H1 (cell line): ENCODE results near the gene SRSF9. TPM values are rescaled to one million over a fixed set of nuclear protein-coding genes. Genes with fewer than 3 reads are reported as not detected.

Experiments
- CTCF ChIA-PET: fragments of 300-600 bp; sonication (Branson Sonifier 250); formaldehyde crosslinking; loops from one replicate; lab custom pipeline; 2021; ENCODE audit not compliant: partially characterized antibody; lab: Charles Lee
- POLR2A ChIA-PET: fragments of 300-600 bp; sonication (Branson Sonifier 250); formaldehyde crosslinking; loops from one replicate; lab custom pipeline; 2021; ENCODE audit warnings: inconsistent platforms; ENCODE audit not compliant: partially characterized antibody; lab: Charles Lee
- DNase-seq, 2 experiments: peaks; one replicate each; pipeline versions ENCODE4 v3.0.0 to v3.0.0-alpha.2; 2010 to 2022; ENCODE audit warnings: low spot score in 2 of 2, low read depth in 1 of 2, mixed read lengths in 1 of 2
- FAIRE-seq: peaks from 2 replicates; lab custom pipeline; 2011; peaks lifted over from hg19 to GRCh38; lab: Jason Lieb, UNC
- H2AFZ ChIP-seq: 2 replicates; pipeline ENCODE4 v1.8.1; 2012; ENCODE audit warnings: low read length, inconsistent platforms
- H2AK5ac ChIP-seq: 2 replicates; pipeline ENCODE4 v1.6.1; 2013; ENCODE audit warnings: low read depth, low read length
- H2BK120ac ChIP-seq: replicated peaks from 2 replicates; pipeline ENCODE3; 2013; ENCODE audit warnings: low read depth, low read length, inconsistent platforms
- H2BK12ac ChIP-seq: 2 replicates; pipeline ENCODE4 v1.6.1; 2013; ENCODE audit warnings: low read depth, low read length
- H2BK15ac ChIP-seq: 2 replicates; pipeline ENCODE4 v1.6.1; 2013; ENCODE audit warnings: low read length
- H2BK20ac ChIP-seq: 2 replicates; pipeline ENCODE4 v1.6.1; 2013; ENCODE audit warnings: low read length
- H2BK5ac ChIP-seq: 2 replicates; pipeline ENCODE4 v1.6.1; 2013; ENCODE audit warnings: low read depth, low read length
- H3K14ac ChIP-seq: 2 replicates; pipeline ENCODE4 v1.6.1; 2013; ENCODE audit warnings: inconsistent platforms; ENCODE audit not compliant: insufficient read length
- H3K18ac ChIP-seq: 2 replicates; pipeline ENCODE4 v1.6.1; 2013; ENCODE audit warnings: low read length; ENCODE audit errors: extremely low read depth
- H3K23ac ChIP-seq: 2 replicates; pipeline ENCODE4 v1.6.1; 2013; ENCODE audit warnings: inconsistent platforms; ENCODE audit not compliant: insufficient read length
- H3K23me2 ChIP-seq: 2 replicates; pipeline ENCODE4 v1.6.1; 2013; ENCODE audit warnings: low read depth, low read length
- H3K27ac ChIP-seq: 2 replicates; pipeline ENCODE4 v1.6.1; 2011; ENCODE audit warnings: low read depth, low read length, inconsistent platforms
- H3K27me3 ChIP-seq, 4 experiments: replicated peaks in 1 of 4; 1 replicate in 1 of 4; 2 replicates in 3 of 4; pipeline versions ENCODE4 v1.6.1 to v1.8.1; 2011 to 2013; ENCODE audit warnings: low read length in 3 of 4, mild to moderate bottlenecking in 3 of 4, inconsistent platforms in 2 of 4, mixed read lengths in 2 of 4, moderate library complexity in 1 of 4; ENCODE audit not compliant: control insufficient read depth in 3 of 4, insufficient read depth in 3 of 4; ENCODE audit errors: extremely low read depth in 1 of 4
- H3K36me3 ChIP-seq, 4 experiments: 2 replicates each; pipeline versions ENCODE4 v1.6.1 to v1.8.1; 2011 to 2013; ENCODE audit warnings: mild to moderate bottlenecking in 4 of 4, low read length in 3 of 4, moderate library complexity in 2 of 4, control low read depth in 1 of 4, inconsistent platforms in 1 of 4; ENCODE audit not compliant: insufficient read depth in 4 of 4, control insufficient read depth in 2 of 4
- H3K4ac ChIP-seq: replicated peaks from 2 replicates; pipeline ENCODE3; 2013; ENCODE audit warnings: low read length, low read depth, mixed read lengths, inconsistent platforms; ENCODE audit not compliant: insufficient read length
- H3K4me1 ChIP-seq, 4 experiments: replicated peaks in 1 of 4; 1 replicate in 1 of 4; 2 replicates in 3 of 4; pipeline versions ENCODE4 v1.6.1 to v1.8.1; 2011 to 2013; ENCODE audit warnings: low read length in 3 of 4, inconsistent platforms in 2 of 4, mixed read lengths in 1 of 4; ENCODE audit not compliant: insufficient read depth in 4 of 4, control insufficient read depth in 3 of 4
- H3K4me2 ChIP-seq, 2 experiments: 2 replicates each; pipeline versions ENCODE4 v1.6.1 to v1.8.1; 2011 to 2013; ENCODE audit warnings: low read depth in 2 of 2, low read length in 2 of 2, control low read depth in 1 of 2, inconsistent platforms in 1 of 2, mild to moderate bottlenecking in 1 of 2; ENCODE audit not compliant: insufficient read depth in 1 of 2
- H3K4me3 ChIP-seq, 4 experiments: fragments of 200-600, 300-600 bp in 1 of 4; sonication (generic), shearing (Covaris generic), sonication (Bioruptor Twin) in 1 of 4; 2 replicates each; pipeline versions ENCODE4 v1.5.1 to v1.8.1; 2011 to 2016; ENCODE audit warnings: low read length in 4 of 4, low read depth in 3 of 4, control low read depth in 2 of 4, inconsistent platforms in 2 of 4, mild to moderate bottlenecking in 2 of 4, mixed read lengths in 1 of 4, moderate library complexity in 1 of 4; ENCODE audit not compliant: insufficient read depth in 2 of 4; ENCODE audit errors: extremely low read depth in 1 of 4
- H3K56ac ChIP-seq: replicated peaks from 2 replicates; pipeline ENCODE3; 2013; ENCODE audit warnings: low read depth, mild to moderate bottlenecking, mixed read lengths, low read length, inconsistent platforms; ENCODE audit not compliant: insufficient read length
- H3K79me1 ChIP-seq: 2 replicates; pipeline ENCODE4 v1.6.1; 2013; ENCODE audit warnings: low read depth, low read length, control low read depth
- H3K79me2 ChIP-seq, 2 experiments: 2 replicates each; pipeline versions ENCODE4 v1.6.1 to v1.8.1; 2012 to 2013; ENCODE audit warnings: low read length in 2 of 2, mild to moderate bottlenecking in 2 of 2, inconsistent platforms in 1 of 2; ENCODE audit not compliant: insufficient read depth in 2 of 2, control insufficient read depth in 1 of 2
- H3K9ac ChIP-seq, 4 experiments: replicated peaks in 1 of 4; 1 replicate in 1 of 4; 2 replicates in 3 of 4; pipeline versions ENCODE4 v1.6.1 to v1.8.1; 2011 to 2013; ENCODE audit warnings: low read depth in 3 of 4, low read length in 3 of 4, control low read depth in 2 of 4, mild to moderate bottlenecking in 2 of 4, moderate library complexity in 2 of 4, inconsistent platforms in 1 of 4; ENCODE audit errors: extremely low read depth in 1 of 4
- H3K9me3 ChIP-seq, 2 experiments: 2 replicates each; pipeline versions ENCODE4 v1.6.1 to v1.8.1; 2012 to 2013; ENCODE audit warnings: mild to moderate bottlenecking in 2 of 2, moderate library complexity in 2 of 2, control low read depth in 1 of 2, inconsistent platforms in 1 of 2, low read depth in 1 of 2, low read length in 1 of 2, mixed read lengths in 1 of 2; ENCODE audit not compliant: insufficient read depth in 2 of 2
- H4K20me1 ChIP-seq, 2 experiments: replicated peaks in 1 of 2; 2 replicates each; pipeline versions ENCODE3 to v1.8.1; 2011 to 2013; ENCODE audit warnings: inconsistent platforms in 2 of 2, low read length in 2 of 2, mild to moderate bottlenecking in 1 of 2; ENCODE audit not compliant: insufficient read depth in 2 of 2, control insufficient read depth in 1 of 2
- H4K5ac ChIP-seq: 2 replicates; pipeline ENCODE4 v1.6.1; 2013; ENCODE audit warnings: low read length, low read depth, mixed read lengths, inconsistent platforms; ENCODE audit not compliant: insufficient read length
- H4K8ac ChIP-seq: 2 replicates; pipeline ENCODE4 v1.8.0; 2013; ENCODE audit warnings: mild to moderate bottlenecking, moderate library complexity, low read length, inconsistent platforms; ENCODE audit not compliant: insufficient read depth; ENCODE audit errors: extremely low read depth
- H4K91ac ChIP-seq: replicated peaks from 2 replicates; pipeline ENCODE3; 2013; ENCODE audit warnings: low read length, mixed read lengths, inconsistent platforms; ENCODE audit not compliant: insufficient read length
- GTF2F1 ChIP-seq: IDR thresholded peaks from 2 replicates; pipeline ENCODE4 v1.6.1; 2012; ENCODE audit warnings: low read depth, low read length, improper control_type of control experiment, borderline replicate concordance
- WGBS, 2 experiments: shearing (Covaris generic) in 1 of 2; methylation state at CpG; one replicate each; pipeline versions ENCODE4 v1.1.6 to v1.1.7; 2013 to 2015; ENCODE audit warnings: low lambda C conversion rate in 2 of 2, mixed read lengths in 2 of 2, inconsistent platforms in 1 of 2, low coverage in 1 of 2, missing lambda C conversion rate in 1 of 2; ENCODE audit not compliant: insufficient replicate concordance in 2 of 2, insufficient coverage in 1 of 2, insufficient read length in 1 of 2; ENCODE audit errors: extremely low coverage in 1 of 2, missing lambda C conversion rate in 1 of 2; 5-methylcytosine and 5-hydroxymethylcytosine counted together
- polyA plus RNA-seq, 7 experiments: library from polyadenylated mRNA; depleted of rRNA in 3 of 7; stranded (reverse) in 5 of 7; unstranded in 2 of 7; fragments of >200 nt in 5 of 7; fragments of 200-250 nt in 2 of 7; gene quantifications; 1 replicate in 5 of 7; 2 replicates in 1 of 7; 4 replicates in 1 of 7; pipeline versions ENCODE4 v1.2.1 to v1.2.3, GENCODE V29; 2011 to 2013; ENCODE audit warnings: missing spikeins in 2 of 7, mixed read lengths in 2 of 7
- total RNA-seq: library from RNA; stranded (reverse); fragmentation: NEBNext Ultra II Directional; extraction: Animal tissue kit (Norgen Biotek cat#: 25700); gene quantifications from 2 replicates; pipeline ENCODE4 v1.2.1, GENCODE V29; 2021
- TF ChIP-seq, protein P1 (sequence below): IDR thresholded peaks from 2 replicates; pipeline ENCODE4 v1.6.1; 2012; ENCODE audit warnings: low read length, inconsistent platforms

The SRSF9 gene
- total and polyA plus RNA-seq, 2 of the 8 experiments (the other 6 are each of a cell fraction or from before 2014, with no cell fraction given), result 172 to 304 TPM

DNA sequence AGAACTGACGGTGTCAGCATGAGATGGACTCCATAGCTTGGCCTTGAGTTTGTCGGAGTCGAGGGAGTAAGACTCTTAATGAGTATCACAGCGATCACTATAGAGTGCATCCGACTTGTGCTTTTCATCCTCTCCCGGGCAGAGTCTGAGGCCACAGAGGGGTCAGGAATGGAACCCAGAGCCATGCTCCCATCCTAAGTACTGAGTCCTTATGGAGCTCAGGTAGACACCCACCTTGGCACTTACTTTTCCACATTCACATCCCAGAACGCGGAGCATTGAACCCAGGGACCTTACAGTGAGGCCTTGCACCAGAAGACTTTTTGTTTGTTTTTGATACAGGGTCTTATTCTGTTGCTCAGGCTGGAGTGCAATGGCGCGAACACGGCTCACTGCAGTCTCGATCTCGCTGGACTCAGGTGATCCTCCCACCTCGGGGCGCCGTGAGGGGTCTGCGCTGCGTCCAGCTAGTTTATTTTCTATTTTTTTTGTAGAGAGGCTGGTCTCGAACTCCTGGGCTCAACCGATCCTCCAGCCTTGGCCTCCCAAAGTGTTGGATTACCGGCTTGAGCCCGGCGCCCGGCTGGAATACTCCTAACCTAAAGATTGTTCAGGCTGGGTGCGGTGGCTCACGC lies 719 bp upstream of the SRSF9 start:
- Histone ChIP-seq H4K20me1 (peaks cover 10 to 11% of the 10 kb centered on the region in 2 experiments), H3K36me3 (peaks cover 3 to 11% (median 6%) of the 10 kb centered on the region in 4 experiments; a peak in 5 of 8 replicates), H3K79me1 (no peaks in the 10 kb centered on the region), H2BK120ac (no peak overlapping the region), H3K14ac (no peak overlapping the region), H2BK20ac (no peak overlapping the region), H3K27me3 (no peaks in the 10 kb centered on the region), H3K9me3 (no peaks in the 10 kb centered on the region), H2BK15ac (peak overlapping the region; percentile 94; the same call in 1 of the 2 replicates), H3K79me2 (peaks cover 0 to 38% of the 10 kb centered on the region in 2 experiments; a peak in 3 of 4 replicates), H3K9ac (peak overlapping the region in 3 of 4 experiments; percentile 24 to 96 (median 45); a peak in 5 of 7 replicates), H3K23me2 (peaks cover 5% of the 10 kb centered on the region), H3K4ac (no peak overlapping the region), H2BK5ac (peak overlapping the region; percentile 53; the same call in 1 of the 2 replicates), H3K4me2 (peak overlapping the region; percentile 76 to 78), H3K4me3 (peak overlapping the region; percentile 76 to 97 (median 78)), H3K23ac (no peak overlapping the region), H2BK12ac (peak overlapping the region; percentile 61; the same call in 1 of the 2 replicates), H3K4me1 (peaks cover 0 to 5% (median 0%) of the 10 kb centered on the region in 4 experiments; a peak in 2 of 7 replicates), H3K18ac (peak overlapping the region; percentile 91), H4K5ac (no peak overlapping the region), H4K91ac (no peak overlapping the region), H4K8ac (no peak overlapping the region), H3K27ac (no peak overlapping the region), H2AK5ac (no peak overlapping the region), H3K56ac (no peak overlapping the region), H2AFZ (peak overlapping the region; percentile 47; the same call in 1 of the 2 replicates)
- CTCF ChIA-PET, result interaction anchor here (0.7 to 9.0 kb wide), 13 partner anchors 9 to 113 kb away, joined by 3 to 152 read pairs (median 4); partner anchors contain the start of gene DYNLL1
- no peak for TF ChIP-seq GTF2F1
- TF ChIP-seq, protein P1, sequence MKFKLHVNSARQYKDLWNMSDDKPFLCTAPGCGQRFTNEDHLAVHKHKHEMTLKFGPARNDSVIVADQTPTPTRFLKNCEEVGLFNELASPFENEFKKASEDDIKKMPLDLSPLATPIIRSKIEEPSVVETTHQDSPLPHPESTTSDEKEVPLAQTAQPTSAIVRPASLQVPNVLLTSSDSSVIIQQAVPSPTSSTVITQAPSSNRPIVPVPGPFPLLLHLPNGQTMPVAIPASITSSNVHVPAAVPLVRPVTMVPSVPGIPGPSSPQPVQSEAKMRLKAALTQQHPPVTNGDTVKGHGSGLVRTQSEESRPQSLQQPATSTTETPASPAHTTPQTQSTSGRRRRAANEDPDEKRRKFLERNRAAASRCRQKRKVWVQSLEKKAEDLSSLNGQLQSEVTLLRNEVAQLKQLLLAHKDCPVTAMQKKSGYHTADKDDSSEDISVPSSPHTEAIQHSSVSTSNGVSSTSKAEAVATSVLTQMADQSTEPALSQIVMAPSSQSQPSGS, result 0 out of 2 replicates have a peak, but pooled peaks have one; percentile 41
- no peak for DNase-seq
- POLR2A ChIA-PET, result interaction anchor here (0.7 to 18.7 kb wide), 11 partner anchors 8 to 178 kb away, joined by 3 to 365 read pairs (median 7); partner anchors contain the start of genes COQ5, DYNLL1, GATC and PLA2G1B
- no peak for FAIRE-seq
- WGBS, 2 experiments, result 68% methylated on average over 26 of the region's 26 CpGs; no CpG with 5 or more reads in 1 of the 2 experiments
